Measurements from ENCODE around the gene EIF2S1. TPM values are rescaled to one million over a fixed set of nuclear protein-coding genes. Genes with fewer than 3 reads are reported as not detected.

EIF2S1 gene
- total and polyA plus RNA-seq, 12 donors, result 18.7 to 118 (median 94.3) TPM

GRCh38 chr14:67392800-67393199, 32.7 kb downstream of the EIF2S1 start:
- Histone ChIP-seq H3K4me1 (no peaks in the 10 kb centered on the region), H3K9me3 (no peaks in the 10 kb centered on the region), H3K27ac (no peak overlapping the region), H3K27me3 (no peaks in the 10 kb centered on the region), H3K4me3 (no peak overlapping the region), H3K36me3 (peaks cover 0 to 4% (median 0%) of the 10 kb centered on the region in 9 donors)
- DNase-seq (no peak), ATAC-seq (peak in 1 of 8 donors; percentile 22)
- TF ChIP-seq CTCF (IDR thresholded peaks at IDR 0.05), result no peak
- intact Hi-C loops (cut with DNase I), result no loop called here
- 73 to 82% methylated on average over 9 of the region's 9 CpGs for WGBS, 2 donors

GRCh38 chr14:67393689-67394088, 33.6 kb downstream of the EIF2S1 start:
- no peak for TF ChIP-seq CTCF (IDR thresholded peaks at IDR 0.05)
- DNase-seq, result no peak
- ATAC-seq, result no peak
- H3K9me3 ChIP-seq, result no peaks in the 10 kb centered on the region
- H3K27ac ChIP-seq, result no peak overlapping the region
- H3K27me3 ChIP-seq, result no peaks in the 10 kb centered on the region
- H3K4me1 ChIP-seq, result no peaks in the 10 kb centered on the region
- H3K4me3 ChIP-seq, result no peak overlapping the region
- 81 to 83% methylated on average over 6 of the region's 6 CpGs for WGBS, 2 donors
- no peaks in the 10 kb centered on the region for H3K36me3 ChIP-seq
- intact Hi-C loops (cut with DNase I), result no loop called here

- no peak for TF ChIP-seq CTCF (IDR thresholded peaks at IDR 0.05)
- Histone ChIP-seq H3K27ac (no peak overlapping the region), H3K36me3 (no peaks in the 10 kb centered on the region), H3K9me3 (no peaks in the 10 kb centered on the region), H3K4me1 (no peaks in the 10 kb centered on the region), H3K4me3 (no peak overlapping the region), H3K27me3 (no peaks in the 10 kb centered on the region)
- ATAC-seq, result peak in 1 of 8 donors; percentile 41
- intact Hi-C loops (cut with DNase I), result no loop called here
- WGBS, 2 donors, result 68 to 69% methylated on average over 16 of the region's 16 CpGs
- DNase-seq, result no peak
Measured at GRCh38 chr14:67395086-67395875, 35.2 kb downstream of the EIF2S1 start.

GRCh38 chr14:67395876-67396189, 35.7 kb downstream of the EIF2S1 start:
- Histone ChIP-seq H3K4me3 (no peak overlapping the region), H3K9me3 (no peaks in the 10 kb centered on the region), H3K27me3 (no peaks in the 10 kb centered on the region), H3K27ac (no peak overlapping the region), H3K36me3 (no peaks in the 10 kb centered on the region), H3K4me1 (no peaks in the 10 kb centered on the region)
- no peak for TF ChIP-seq CTCF (IDR thresholded peaks at IDR 0.05)
- DNase-seq (no peak), ATAC-seq (no peak)
- 74 to 80% methylated on average over 5 of the region's 5 CpGs for WGBS, 2 donors
- intact Hi-C loops (cut with DNase I), result no loop called here
